ENCODE measurements around the gene TRAPPC5.

GRCh38 chr19:7689165-7689564, 8.5 kb downstream of the TRAPPC5 start:
- TF ChIP-seq CTCF (conservative IDR thresholded peaks at IDR 0.05), result no peak
- no peak for TF ChIP-seq ZFX (IDR thresholded peaks at IDR 0.05)
